Smooth muscle cell (in vitro differentiated cells): Measurements from ENCODE around the gene MRPS9. TPM values are rescaled to one million over a fixed set of nuclear protein-coding genes. Genes with fewer than 3 reads are reported as not detected.

Source experiments
- DNase-seq: peaks from one replicate; lab custom pipeline; 2025; ENCODE audit not compliant: unreplicated experiment; lab: John Stamatoyannopoulos, UW
- H2AFZ ChIP-seq: fragments of 200-600 bp; sonication (generic); 2 replicates; pipeline ENCODE4 v1.6.0; 2016; ENCODE audit warnings: antibody characterized with exemption, low read depth, mild to moderate bottlenecking
- H3F3A ChIP-seq: fragments of 200-600 bp; sonication (generic); 2 replicates; pipeline ENCODE4 v1.6.0; 2017; ENCODE audit warnings: antibody characterized with exemption, low read depth
- H3K27ac ChIP-seq: fragments of 200-600 bp; sonication (generic); 2 replicates; pipeline ENCODE4 v1.5.1; 2016; ENCODE audit warnings: low read depth, mild to moderate bottlenecking
- H3K27me3 ChIP-seq: fragments of 200-600 bp; sonication (generic); 2 replicates; pipeline ENCODE4 v1.6.1; 2016; ENCODE audit warnings: low read depth, mild to moderate bottlenecking
- H3K36me3 ChIP-seq: fragments of 200-600 bp; sonication (generic); 2 replicates; pipeline ENCODE4 v1.5.1; 2016; ENCODE audit warnings: low read depth
- H3K4me1 ChIP-seq: fragments of 200-600 bp; sonication (generic); 2 replicates; pipeline ENCODE4 v1.5.1; 2016; ENCODE audit warnings: low read depth
- H3K4me2 ChIP-seq: fragments of 200-600 bp; sonication (generic); 2 replicates; pipeline ENCODE4 v1.6.0; 2016; ENCODE audit warnings: mild to moderate bottlenecking
- H3K4me3 ChIP-seq: fragments of 200-600 bp; sonication (generic); 2 replicates; pipeline ENCODE4 v1.5.1; 2016; ENCODE audit warnings: mild to moderate bottlenecking
- H3K79me2 ChIP-seq: fragments of 200-600 bp; sonication (generic); 2 replicates; pipeline ENCODE4 v1.6.0; 2016; ENCODE audit warnings: low read depth, mild to moderate bottlenecking
- H3K9ac ChIP-seq: fragments of 200-600 bp; sonication (generic); 2 replicates; pipeline ENCODE4 v1.6.0; 2016; ENCODE audit warnings: low read depth
- H3K9me3 ChIP-seq: fragments of 200-600 bp; sonication (generic); replicated peaks from 2 replicates; pipeline ENCODE4 v1.5.1; 2016; ENCODE audit warnings: low read depth
- H4K20me1 ChIP-seq: fragments of 200-600 bp; sonication (generic); 2 replicates; pipeline ENCODE4 v1.6.0; 2016; ENCODE audit warnings: low read depth
- WGBS: methylation state at CpG from one replicate; pipeline ENCODE4 v1.1.7; 2016; ENCODE audit warnings: low lambda C conversion rate; 5-methylcytosine and 5-hydroxymethylcytosine counted together
- polyA plus RNA-seq: library from polyadenylated mRNA; unstranded; fragments of >200 nt; fragmentation: Nextera tagmentation; extraction: Ambion mirVana; gene quantifications from 2 replicates; pipeline ENCODE4 v1.2.1, GENCODE V29; 2016
- total RNA-seq: library from RNA; depleted of rRNA; stranded (reverse); fragments of >200 nt; gene quantifications from 2 replicates; pipeline ENCODE4 v1.2.3, GENCODE V29; 2014
- TF ChIP-seq, protein P1 (sequence below): fragments of 200-600 bp; sonication (generic); IDR thresholded peaks from 2 replicates; pipeline ENCODE4 v1.5.1; 2017; ENCODE audit warnings: borderline replicate concordance, mild to moderate bottlenecking, antibody characterized with exemption; ENCODE audit not compliant: insufficient read depth, poor library complexity, severe bottlenecking

MRPS9 gene
- total and polyA plus RNA-seq, 2 experiments from 2014 or later, result 25.1 to 26.2 TPM

DNA sequence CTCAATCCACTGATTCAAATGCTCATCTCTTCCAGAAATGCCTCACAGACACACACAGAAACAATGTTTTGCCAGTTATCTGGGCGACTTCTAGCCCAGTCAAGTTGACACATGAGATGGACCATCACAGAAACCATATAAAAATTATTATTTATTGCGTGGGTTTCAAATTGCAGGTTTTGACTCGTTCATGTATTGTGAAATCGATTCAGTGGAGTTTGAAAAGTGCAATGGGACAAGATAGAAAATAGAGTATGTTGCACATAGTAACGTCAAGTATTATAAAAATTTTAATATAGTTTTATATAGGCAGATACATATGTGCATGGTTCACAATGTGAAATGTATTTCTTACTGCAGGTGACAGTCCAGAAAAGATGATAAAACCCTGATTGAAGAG lies 100.8 kb downstream of the MRPS9 start:
- DNase-seq, result no peak
- H3K9ac ChIP-seq, result no peak overlapping the region
- 83% methylated on average over 5 of the region's 5 CpGs for WGBS

DNA sequence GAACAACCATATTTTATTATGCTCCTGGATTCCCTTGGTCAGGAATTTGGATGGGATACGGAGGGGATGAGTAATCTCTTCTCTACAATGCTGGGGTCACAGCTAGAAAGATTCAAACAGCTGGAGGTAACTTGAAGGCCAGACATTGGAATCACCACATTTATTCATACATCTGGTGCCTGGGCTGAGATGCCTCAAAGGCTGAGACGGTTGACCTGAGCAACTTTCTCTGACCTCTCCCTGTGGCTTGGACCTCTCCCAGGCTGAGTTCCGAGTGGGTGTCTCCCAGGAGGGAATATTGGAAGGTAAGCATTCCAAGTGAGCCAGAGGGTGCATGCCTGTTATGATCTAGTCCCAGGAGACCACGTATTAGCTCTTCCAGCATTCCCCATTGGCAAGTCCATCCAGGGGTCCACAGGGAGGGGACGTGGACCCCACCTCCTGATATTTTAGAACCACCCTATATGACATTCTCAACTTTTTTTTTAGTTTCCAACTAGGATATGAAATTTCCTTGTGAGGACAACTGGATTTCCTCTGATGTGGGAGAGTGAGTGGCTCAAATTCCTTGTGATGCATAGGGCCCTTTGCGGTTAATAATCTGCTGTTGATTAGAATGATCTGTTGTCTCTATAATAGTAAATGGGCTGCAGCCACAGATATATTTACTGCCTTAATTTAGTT lies 101.8 kb downstream of the MRPS9 start:
- no peak overlapping the region for H3K9ac ChIP-seq
- H3K9me3 ChIP-seq, result no peaks in the 10 kb centered on the region
- no peak for DNase-seq
- H4K20me1 ChIP-seq, result no peaks in the 10 kb centered on the region
- TF ChIP-seq, protein P1, sequence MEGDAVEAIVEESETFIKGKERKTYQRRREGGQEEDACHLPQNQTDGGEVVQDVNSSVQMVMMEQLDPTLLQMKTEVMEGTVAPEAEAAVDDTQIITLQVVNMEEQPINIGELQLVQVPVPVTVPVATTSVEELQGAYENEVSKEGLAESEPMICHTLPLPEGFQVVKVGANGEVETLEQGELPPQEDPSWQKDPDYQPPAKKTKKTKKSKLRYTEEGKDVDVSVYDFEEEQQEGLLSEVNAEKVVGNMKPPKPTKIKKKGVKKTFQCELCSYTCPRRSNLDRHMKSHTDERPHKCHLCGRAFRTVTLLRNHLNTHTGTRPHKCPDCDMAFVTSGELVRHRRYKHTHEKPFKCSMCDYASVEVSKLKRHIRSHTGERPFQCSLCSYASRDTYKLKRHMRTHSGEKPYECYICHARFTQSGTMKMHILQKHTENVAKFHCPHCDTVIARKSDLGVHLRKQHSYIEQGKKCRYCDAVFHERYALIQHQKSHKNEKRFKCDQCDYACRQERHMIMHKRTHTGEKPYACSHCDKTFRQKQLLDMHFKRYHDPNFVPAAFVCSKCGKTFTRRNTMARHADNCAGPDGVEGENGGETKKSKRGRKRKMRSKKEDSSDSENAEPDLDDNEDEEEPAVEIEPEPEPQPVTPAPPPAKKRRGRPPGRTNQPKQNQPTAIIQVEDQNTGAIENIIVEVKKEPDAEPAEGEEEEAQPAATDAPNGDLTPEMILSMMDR, result no peak
- no peaks in the 10 kb centered on the region for H3K79me2 ChIP-seq
- no peak overlapping the region for H3K4me3 ChIP-seq
- no peaks in the 10 kb centered on the region for H3F3A ChIP-seq
- 83% methylated on average over 6 of the region's 6 CpGs for WGBS
- H3K36me3 ChIP-seq, result no peaks in the 10 kb centered on the region
- no peak overlapping the region for H3K4me2 ChIP-seq
- peaks cover 15% of the 10 kb centered on the region for H3K27me3 ChIP-seq
- H3K27ac ChIP-seq, result no peak overlapping the region
- H2AFZ ChIP-seq, result no peak overlapping the region
- H3K4me1 ChIP-seq, result no peaks in the 10 kb centered on the region

More for the DNA sequence above, 100.8 kb downstream of the MRPS9 start:
- H3K4me2 ChIP-seq, result no peak overlapping the region
- TF ChIP-seq, protein P1, result no peak
- H3F3A ChIP-seq, result no peaks in the 10 kb centered on the region
- no peaks in the 10 kb centered on the region for H3K79me2 ChIP-seq
- no peak overlapping the region for H2AFZ ChIP-seq
- no peaks in the 10 kb centered on the region for H4K20me1 ChIP-seq
- H3K27me3 ChIP-seq, result peaks cover 9% of the 10 kb centered on the region
- H3K4me1 ChIP-seq, result no peaks in the 10 kb centered on the region
- no peak overlapping the region for H3K27ac ChIP-seq
- no peak overlapping the region for H3K4me3 ChIP-seq
- no peaks in the 10 kb centered on the region for H3K36me3 ChIP-seq
- no peaks in the 10 kb centered on the region for H3K9me3 ChIP-seq

DNA sequence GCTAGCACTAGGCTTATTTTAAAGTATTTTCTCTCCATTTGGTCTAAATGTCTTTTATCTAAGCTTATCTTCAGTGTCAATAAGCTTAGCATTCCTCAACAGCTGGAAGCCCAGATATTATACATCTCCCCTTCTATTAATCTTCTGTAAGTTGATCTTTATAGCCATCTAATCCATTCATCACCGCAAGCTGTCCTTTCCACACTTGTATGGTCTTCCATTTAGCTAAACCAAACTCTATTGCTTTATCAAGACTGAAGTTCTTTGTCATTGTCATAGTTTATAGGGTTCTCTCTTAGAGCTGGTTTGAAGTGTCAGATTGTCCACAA lies 102.3 kb downstream of the MRPS9 start:
- H3K27me3 ChIP-seq, result peaks cover 20% of the 10 kb centered on the region
- H3K4me1 ChIP-seq, result no peaks in the 10 kb centered on the region
- no peaks in the 10 kb centered on the region for H3F3A ChIP-seq
- H3K9me3 ChIP-seq, result no peaks in the 10 kb centered on the region
- 89% methylated on average over 1 of the region's 1 CpG for WGBS
- no peak for DNase-seq
- no peaks in the 10 kb centered on the region for H3K36me3 ChIP-seq
- H2AFZ ChIP-seq, result no peak overlapping the region
- no peaks in the 10 kb centered on the region for H3K79me2 ChIP-seq
- TF ChIP-seq, protein P1, result no peak
- no peaks in the 10 kb centered on the region for H4K20me1 ChIP-seq
- no peak overlapping the region for H3K9ac ChIP-seq
- no peak overlapping the region for H3K27ac ChIP-seq
- no peak overlapping the region for H3K4me3 ChIP-seq
- no peak overlapping the region for H3K4me2 ChIP-seq

DNA sequence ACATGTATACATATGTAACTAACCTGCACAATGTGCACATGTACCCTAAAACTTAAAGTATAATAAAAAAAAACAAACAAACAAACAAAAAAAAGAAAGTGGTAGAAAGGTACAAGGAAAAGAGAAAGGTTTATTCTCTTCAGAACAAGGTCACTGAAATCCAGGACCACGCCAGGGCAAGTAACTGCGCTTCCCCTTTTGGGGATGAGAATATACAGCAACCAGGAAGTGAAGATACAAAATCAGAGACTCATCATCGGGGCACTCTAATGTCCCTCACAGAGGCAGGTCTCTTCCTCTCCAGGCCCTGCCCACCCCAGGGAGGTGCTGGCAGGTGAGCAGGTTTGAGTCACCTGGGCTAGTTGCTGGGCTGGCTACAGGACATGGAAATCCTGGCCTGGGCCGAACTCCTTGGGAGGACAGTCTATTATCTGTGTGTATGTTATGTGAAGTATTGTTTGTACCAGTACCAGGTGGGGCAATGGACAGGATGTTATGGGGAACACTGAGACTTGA lies 103.3 kb downstream of the MRPS9 start:
- Histone ChIP-seq H3K4me3 (no peak overlapping the region), H3K79me2 (no peaks in the 10 kb centered on the region), H3K27me3 (peaks cover 30% of the 10 kb centered on the region), H2AFZ (no peak overlapping the region), H3K36me3 (no peaks in the 10 kb centered on the region), H3F3A (no peaks in the 10 kb centered on the region), H3K9me3 (no peaks in the 10 kb centered on the region), H3K27ac (no peak overlapping the region), H3K9ac (no peak overlapping the region), H4K20me1 (no peaks in the 10 kb centered on the region), H3K4me1 (no peaks in the 10 kb centered on the region), H3K4me2 (no peak overlapping the region)
- TF ChIP-seq, protein P1, result no peak
- no peak for DNase-seq
- WGBS, result 93% methylated on average over 4 of the region's 4 CpGs
